GM21528 (cell line): Measurements from ENCODE around the gene LDAF1.

Experiments used
- ATAC-seq: cut with Tn5 transposase; IDR thresholded peaks from one replicate; pipeline ENCODE4 v1.9.1; 2021; ENCODE audit warnings: mild to moderate bottlenecking, moderate library complexity; ENCODE audit not compliant: unreplicated experiment, low FRiP score

The LDAF1 gene

GRCh38 chr16:21228361-21228872 lies 69.9 kb downstream of the LDAF1 start:
- ATAC-seq, result no peak
